HG03432 (cell line): ENCODE results near the gene CDC42EP1.
"Not testable (repeated sequence)": the region's sequence is repeated elsewhere in the genome, so short reads cannot be mapped to it uniquely, and the experiment has no call there.

ENCODE experiments used
- ATAC-seq: cut with Tn5 transposase; IDR thresholded peaks from one replicate; pipeline ENCODE4 v1.9.1; 2021; ENCODE audit warnings: mild to moderate bottlenecking, moderate library complexity; ENCODE audit not compliant: unreplicated experiment

CDC42EP1 gene

DNA sequence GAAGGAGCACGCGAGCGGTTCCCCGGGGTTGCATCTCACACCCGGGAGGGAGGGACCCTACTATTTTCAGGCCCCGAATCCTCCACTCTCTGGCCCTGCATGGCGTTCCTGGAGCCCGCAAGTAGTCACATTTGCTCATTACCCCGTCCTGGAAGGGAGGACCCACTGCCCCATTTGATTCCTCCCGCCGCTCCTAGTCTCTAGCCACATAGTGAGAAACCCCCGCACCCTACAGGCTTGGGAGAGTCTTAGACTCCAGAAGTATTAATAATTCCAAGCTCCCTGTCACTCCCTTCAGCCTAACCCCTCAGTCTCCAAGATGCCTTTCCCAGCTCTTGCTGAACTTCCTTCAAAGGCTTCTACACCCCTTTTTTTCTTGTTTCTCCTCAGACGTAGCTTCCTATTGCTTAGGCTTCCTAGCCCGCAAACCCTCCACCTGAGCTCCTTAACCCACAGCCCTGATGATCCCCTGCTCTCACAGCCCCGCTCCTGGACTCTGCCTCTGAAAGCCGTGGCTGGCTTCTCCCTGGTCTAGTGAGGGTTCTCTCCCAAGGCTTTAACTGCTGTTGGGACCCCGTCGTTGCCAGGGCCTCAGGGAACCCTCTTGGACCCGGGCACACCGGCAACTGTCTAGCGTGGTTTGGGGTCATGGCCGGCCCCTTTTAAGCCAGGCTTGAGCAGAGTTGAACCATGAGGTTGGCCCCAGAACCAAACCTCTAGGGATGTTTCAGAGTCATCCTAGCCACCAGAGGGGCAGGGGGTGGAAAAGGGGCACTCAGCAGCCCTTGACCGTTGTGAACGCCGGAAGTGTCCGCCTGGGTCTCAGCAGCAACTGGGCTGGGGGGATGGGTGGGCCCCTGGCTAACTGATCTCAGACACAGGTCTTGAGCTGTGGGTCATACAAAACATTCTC, 49.2 kb downstream of the CDC42EP1 start:
- ATAC-seq = no peak

DNA sequence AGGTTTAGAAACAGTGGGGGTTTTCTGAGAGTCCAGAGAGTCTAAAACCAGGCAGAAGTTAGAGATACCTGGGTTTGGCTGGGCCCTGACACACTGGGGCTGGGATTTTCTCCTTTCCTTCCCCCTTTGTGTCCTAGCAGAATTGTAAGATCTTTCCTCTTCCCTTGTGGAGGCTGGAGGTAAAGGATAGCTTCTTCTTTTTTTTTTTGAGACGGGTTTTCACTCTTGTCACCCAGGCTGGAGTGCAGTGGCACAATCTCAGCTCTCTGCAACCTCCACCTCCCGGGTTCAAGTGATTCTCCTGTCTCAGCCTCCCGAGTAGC, 49.8 kb downstream of the CDC42EP1 start:
- not testable (repeated sequence) for ATAC-seq

DNA sequence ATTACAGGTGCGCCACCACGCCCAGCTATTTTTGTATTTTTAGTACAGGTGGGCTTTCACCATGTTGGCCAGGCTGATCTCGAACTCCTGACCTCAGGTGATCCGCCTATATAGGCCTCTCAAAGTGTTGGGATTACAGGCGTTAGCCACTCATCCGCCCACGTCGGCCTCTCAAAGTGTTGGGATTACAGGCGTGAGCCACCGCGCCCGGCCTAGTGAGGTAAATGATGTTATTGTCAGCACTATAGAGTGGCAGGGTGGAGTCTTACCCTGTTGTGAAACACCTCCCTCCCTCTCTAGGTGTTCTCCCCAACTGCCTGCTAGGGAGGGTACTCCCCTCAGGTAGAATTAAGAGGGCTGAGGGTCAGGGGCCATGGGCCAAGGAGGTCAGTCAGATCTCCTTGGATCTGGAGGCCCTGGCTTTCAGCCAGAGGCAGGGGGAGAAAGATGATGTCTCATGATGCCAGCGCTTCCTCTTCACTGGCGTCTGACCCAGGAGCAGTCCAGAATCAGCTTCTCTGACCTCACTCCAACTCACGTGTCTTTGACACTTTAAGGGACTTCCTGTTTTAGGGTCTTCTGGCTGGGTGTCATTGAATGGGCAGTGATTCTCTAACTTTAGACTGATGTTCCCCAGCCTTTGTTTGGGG, 50.3 kb downstream of the CDC42EP1 start:
- ATAC-seq = no peak

DNA sequence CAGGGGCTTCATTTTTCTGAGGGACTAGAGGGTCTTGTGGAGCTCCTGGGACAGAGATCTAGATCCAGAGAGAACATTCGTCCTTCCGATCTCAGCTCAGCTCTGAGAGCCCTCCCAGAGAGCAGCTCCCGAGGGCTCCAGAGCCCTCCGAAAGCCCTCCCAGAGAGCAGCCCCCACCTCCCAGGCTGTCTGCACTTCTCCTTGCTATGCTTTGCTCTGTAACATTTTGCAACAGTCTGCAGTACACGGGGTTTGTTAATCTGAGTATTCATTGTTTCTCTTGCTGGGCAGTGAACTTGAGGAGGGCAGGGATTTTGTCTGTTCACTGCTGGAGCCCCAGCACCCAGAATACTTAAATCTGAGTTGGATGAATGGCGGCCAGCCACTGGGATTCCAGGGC, 50.9 kb downstream of the CDC42EP1 start:
- ATAC-seq = no peak

DNA sequence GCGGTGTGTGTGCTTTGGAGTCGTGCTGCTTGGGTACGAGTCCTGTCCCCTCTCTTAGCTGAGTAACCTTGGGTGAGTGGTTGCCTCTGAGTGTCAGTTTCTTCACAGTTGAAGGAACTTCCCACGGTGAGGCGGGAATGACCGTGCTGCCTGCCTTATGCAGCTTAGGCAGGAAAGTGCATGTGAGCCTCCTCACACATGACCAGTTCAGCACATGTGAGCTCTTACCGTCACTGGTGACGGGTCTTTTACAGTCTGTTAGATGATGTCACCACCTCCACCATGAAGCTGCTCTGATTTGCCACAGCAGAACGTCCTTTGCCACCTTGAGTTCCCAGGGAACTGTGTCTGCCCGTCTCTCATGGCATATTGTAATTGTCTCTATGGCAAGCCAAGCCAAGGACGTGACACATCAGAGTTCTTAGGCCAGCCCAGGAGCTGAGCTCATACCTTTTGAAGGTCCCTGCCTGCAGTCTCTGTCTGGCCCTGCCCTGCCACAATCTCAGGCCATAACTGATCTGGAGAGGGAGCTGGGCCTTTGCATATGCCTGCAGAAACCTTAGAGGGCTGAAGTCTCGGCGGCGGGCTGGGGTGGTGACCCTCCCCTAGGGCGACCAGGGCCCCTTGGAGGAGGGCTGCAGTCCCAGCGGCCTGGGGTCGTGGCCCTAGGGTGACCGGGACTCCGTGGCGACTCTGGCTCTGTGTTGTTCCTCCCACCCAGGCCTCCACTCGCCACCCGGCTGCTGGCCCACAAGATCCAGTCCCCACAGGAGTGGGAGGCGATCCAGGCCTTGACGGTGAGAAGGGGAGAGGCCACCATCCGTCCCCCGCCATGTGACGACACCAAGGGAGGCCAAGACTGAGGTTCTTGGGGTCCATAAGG, 56.2 kb downstream of the CDC42EP1 start:
- no peak for ATAC-seq

DNA sequence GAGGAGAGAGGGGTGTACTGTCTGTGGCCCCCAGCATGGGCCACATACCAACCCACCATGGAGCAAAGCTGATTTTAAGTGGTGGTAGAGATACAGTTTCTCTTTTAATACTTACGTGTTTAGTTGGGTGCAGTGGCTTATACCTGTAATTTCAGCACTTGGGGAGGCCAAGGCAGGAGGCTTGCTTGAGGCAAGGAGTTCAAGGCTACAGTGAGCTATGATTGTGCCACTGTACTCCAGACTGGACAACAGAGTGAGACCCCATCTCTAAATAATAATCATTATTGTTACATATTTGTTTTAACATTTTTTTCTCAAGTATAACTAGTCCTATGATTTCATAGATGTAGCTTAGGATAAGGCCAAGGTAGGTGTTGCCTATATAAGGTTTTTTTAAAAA, 57.2 kb downstream of the CDC42EP1 start:
- no peak for ATAC-seq

DNA sequence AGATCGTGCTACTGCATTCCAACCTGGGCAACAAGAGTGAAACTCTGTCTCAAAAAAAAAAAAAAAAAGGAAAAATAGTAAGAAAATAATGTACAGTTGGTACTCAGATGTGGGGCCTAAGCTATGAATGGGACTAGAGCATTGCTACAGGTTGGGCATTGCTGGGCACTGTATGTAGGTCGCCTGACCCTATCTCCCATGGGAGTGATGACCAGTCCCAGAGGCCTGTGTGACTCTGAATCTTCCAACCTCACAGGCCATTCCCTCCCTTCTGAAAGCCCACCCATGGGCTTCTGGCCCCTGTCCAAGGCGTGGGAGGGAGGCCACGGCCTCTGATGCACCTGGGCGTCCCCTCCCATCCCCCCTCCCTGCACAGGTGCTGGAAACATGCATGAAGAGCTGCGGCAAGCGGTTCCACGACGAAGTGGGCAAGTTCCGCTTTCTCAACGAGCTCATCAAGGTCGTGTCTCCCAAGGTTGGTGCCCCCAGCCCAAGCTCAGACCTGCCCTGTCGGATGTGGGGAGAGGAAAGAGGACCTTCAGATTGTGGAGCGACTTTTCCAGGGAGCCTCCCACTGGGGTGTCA, 57.9 kb downstream of the CDC42EP1 start:
- ATAC-seq = no peak

DNA sequence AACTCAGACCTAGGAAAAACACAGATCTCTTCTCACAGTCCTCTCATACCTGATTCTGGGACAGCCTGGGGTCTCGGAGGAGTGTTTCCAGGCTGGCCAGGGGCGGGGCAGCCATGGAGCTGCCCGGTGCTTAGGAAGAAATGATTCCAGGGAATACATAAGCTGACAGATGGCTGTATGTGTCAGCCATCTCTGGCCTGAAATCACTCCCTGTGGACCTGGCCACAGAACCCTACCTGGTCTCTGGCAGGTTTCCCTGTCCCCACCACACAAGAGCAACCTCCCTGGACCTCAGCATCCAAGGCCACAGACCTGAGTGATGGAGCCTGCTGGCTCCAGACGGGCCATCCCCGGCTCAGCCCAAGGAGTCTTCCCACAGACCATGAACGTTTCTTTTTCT, 58.4 kb downstream of the CDC42EP1 start:
- ATAC-seq = no peak
